ENCODE measurements around the gene SHANK2. TPM values are rescaled to one million over a fixed set of nuclear protein-coding genes. Genes with fewer than 3 reads are reported as not detected.

SHANK2 gene
- total RNA-seq, 1 experiment from 2014 or later = 23.8 TPM

DNA sequence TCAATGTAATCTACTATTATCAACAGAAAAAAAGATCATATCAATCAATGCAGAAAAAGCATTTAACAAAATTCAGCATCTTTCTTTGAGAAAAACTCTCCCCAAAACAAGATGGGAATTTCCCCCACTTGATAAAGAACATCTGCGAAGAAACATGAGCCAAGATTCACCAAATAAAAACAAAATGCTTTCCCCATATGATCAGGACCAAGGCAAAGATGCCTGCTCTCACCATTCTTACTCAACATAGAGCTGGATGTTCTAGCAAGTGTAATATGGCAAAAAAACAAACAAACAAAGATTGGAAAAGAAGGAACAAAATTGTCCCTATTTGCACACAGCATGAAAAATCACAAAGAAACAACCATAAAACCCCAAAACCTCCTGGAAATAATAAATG lies 23.4 kb downstream of the SHANK2 start:
- Histone ChIP-seq H3K4me2 (ENCODE audit: insufficient read depth, insufficient read length, low read length) (no peak overlapping the region), H3K9ac (ENCODE audit: extremely low read depth, insufficient read length, low read length) (no peak overlapping the region), H2AFZ (ENCODE audit: low read length) (no peak overlapping the region), H3K4me1 (ENCODE audit: insufficient read depth, low read length) (peaks cover 3% of the 10 kb centered on the region; the same call in 1 of the 2 replicates), H3K27me3 (ENCODE audit: insufficient read depth, low read length) (no peaks in the 10 kb centered on the region), H3K18ac (ENCODE audit: insufficient read length, low read depth, low read length) (no peak overlapping the region), H3T11ph (ENCODE audit: low read length) (no peak overlapping the region), H2AK5ac (ENCODE audit: insufficient read length, low read length) (no peak overlapping the region), H2BK5ac (ENCODE audit: insufficient read length, low read length) (no peak overlapping the region), H3K56ac (ENCODE audit: insufficient read length, low read depth, low read length) (no peak overlapping the region), H3K79me2 (ENCODE audit: insufficient read depth, low read length) (peaks cover 6% of the 10 kb centered on the region; the same call in 1 of the 2 replicates), H4K91ac (ENCODE audit: insufficient read length, low read depth, low read length) (no peak overlapping the region), H3K27ac (ENCODE audit: insufficient read length, low read depth, low read length) (no peak overlapping the region), H4K5ac (ENCODE audit: insufficient read length, low read depth, low read length) (no peak overlapping the region), H2BK20ac (ENCODE audit: low read depth, low read length, poor library complexity, severe bottlenecking) (no peak overlapping the region), H2BK120ac (ENCODE audit: low read depth, low read length, poor library complexity, severe bottlenecking) (no peak overlapping the region), H3K9me3 (ENCODE audit: control insufficient read depth, low read depth, low read length) (no peaks in the 10 kb centered on the region), H3K79me1 (ENCODE audit: insufficient read depth, low read depth, low read length, poor library complexity, severe bottlenecking) (peaks cover 3% of the 10 kb centered on the region), H3K23ac (ENCODE audit: insufficient read length, low read depth, low read length) (no peak overlapping the region), H3K14ac (ENCODE audit: insufficient read depth, low read length) (no peak overlapping the region), H4K8ac (replicated peaks; ENCODE audit: insufficient read length, low read depth, low read length) (no peak overlapping the region), H2BK12ac (ENCODE audit: insufficient read length, low read depth, low read length) (no peak overlapping the region), H2BK15ac (ENCODE audit: low read depth, low read length) (no peak overlapping the region), H4K20me1 (ENCODE audit: control insufficient read depth, insufficient read depth, insufficient read length) (no peaks in the 10 kb centered on the region), H3K23me2 (ENCODE audit: insufficient read length, low read depth, low read length, poor library complexity, severe bottlenecking) (no peaks in the 10 kb centered on the region), H3K4ac (ENCODE audit: low read depth, low read length) (no peak overlapping the region)
- Mint-ChIP-seq H3K27me3 (ENCODE audit: low read depth) (no peaks in the 10 kb centered on the region), H3K4me3 (no peak overlapping the region), H3K27ac (no peak overlapping the region), H3K4me1 (peaks cover 10 to 12% of the 10 kb centered on the region in 2 experiments), H3K36me3 (ENCODE audit: insufficient read depth in 1 of 3, low read depth in 3 of 3) (peaks cover 23 to 45% (median 44%) of the 10 kb centered on the region in 3 experiments), H3K9me3 (peaks cover 24 to 26% of the 10 kb centered on the region in 2 experiments)
- no peak for DNase-seq
- TF ChIP-seq, protein P1, sequence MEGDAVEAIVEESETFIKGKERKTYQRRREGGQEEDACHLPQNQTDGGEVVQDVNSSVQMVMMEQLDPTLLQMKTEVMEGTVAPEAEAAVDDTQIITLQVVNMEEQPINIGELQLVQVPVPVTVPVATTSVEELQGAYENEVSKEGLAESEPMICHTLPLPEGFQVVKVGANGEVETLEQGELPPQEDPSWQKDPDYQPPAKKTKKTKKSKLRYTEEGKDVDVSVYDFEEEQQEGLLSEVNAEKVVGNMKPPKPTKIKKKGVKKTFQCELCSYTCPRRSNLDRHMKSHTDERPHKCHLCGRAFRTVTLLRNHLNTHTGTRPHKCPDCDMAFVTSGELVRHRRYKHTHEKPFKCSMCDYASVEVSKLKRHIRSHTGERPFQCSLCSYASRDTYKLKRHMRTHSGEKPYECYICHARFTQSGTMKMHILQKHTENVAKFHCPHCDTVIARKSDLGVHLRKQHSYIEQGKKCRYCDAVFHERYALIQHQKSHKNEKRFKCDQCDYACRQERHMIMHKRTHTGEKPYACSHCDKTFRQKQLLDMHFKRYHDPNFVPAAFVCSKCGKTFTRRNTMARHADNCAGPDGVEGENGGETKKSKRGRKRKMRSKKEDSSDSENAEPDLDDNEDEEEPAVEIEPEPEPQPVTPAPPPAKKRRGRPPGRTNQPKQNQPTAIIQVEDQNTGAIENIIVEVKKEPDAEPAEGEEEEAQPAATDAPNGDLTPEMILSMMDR (conservative IDR thresholded peaks at IDR 0.05) = no peak
- WGBS (ENCODE audit: extremely low coverage, insufficient read length, low lambda C conversion rate) = no CpG with 5 or more reads among the region's 1 CpG

Measured in H9 (cell line).